ENCODE data around the gene YARS1.

YARS1 gene

GRCh38 chr1:32775640-32776337 lies 41.4 kb downstream of the YARS1 start:
- DNase-seq: no peak

GRCh38 chr1:32774950-32775634 lies 42.1 kb downstream of the YARS1 start:
- no peak for DNase-seq

GRCh38 chr1:32774464-32774808 lies 42.7 kb downstream of the YARS1 start:
- no peak for DNase-seq

- no peak for DNase-seq
These were observed 43.2 kb downstream of the YARS1 start for GRCh38 chr1:32773764-32774463.

GRCh38 chr1:32773018-32773763 lies 44.0 kb downstream of the YARS1 start:
- DNase-seq: peak; percentile 27

- no peak for DNase-seq
These were observed 44.7 kb downstream of the YARS1 start for GRCh38 chr1:32772281-32773017.

- no peak for DNase-seq
These were observed 45.4 kb downstream of the YARS1 start for GRCh38 chr1:32771561-32772280.

- no peak for DNase-seq
These were observed 46.2 kb downstream of the YARS1 start for GRCh38 chr1:32770741-32771548.

GRCh38 chr1:32770221-32770731 lies 46.9 kb downstream of the YARS1 start:
- DNase-seq: no peak

GRCh38 chr1:32769524-32770220 lies 47.5 kb downstream of the YARS1 start:
- no peak for DNase-seq

GRCh38 chr1:32768110-32768850 lies 48.9 kb downstream of the YARS1 start:
- no peak for DNase-seq

GRCh38 chr1:32767641-32768040 lies 49.5 kb downstream of the YARS1 start:
- DNase-seq: no peak

- no peak for DNase-seq
These were observed 50.0 kb downstream of the YARS1 start for GRCh38 chr1:32767156-32767555.

GRCh38 chr1:32766328-32766972 lies 50.7 kb downstream of the YARS1 start:
- no peak for DNase-seq

- DNase-seq: no peak
These were observed 51.4 kb downstream of the YARS1 start for GRCh38 chr1:32765570-32766327.

GRCh38 chr1:32764826-32765569 lies 52.2 kb downstream of the YARS1 start:
- DNase-seq: no peak

- DNase-seq: no peak
These were observed 53.9 kb downstream of the YARS1 start for GRCh38 chr1:32763221-32763620.
